ENCODE measurements around the gene RTL5. TPM values are rescaled to one million over a fixed set of nuclear protein-coding genes. Genes with fewer than 3 reads are reported as not detected.

Gene RTL5
- total and polyA plus RNA-seq, 2 experiments from 2014 or later = 0.31 to 0.94 TPM

- TF ChIP-seq ZNF462 (CRISPR knock-in tag; IDR thresholded peaks at IDR 0.05) = no peak
- no peak for TF ChIP-seq NANOG (IDR thresholded peaks at IDR 0.05; ENCODE audit: borderline replicate concordance)
- no peak for TF ChIP-seq REST (IDR thresholded peaks at IDR 0.05; ENCODE audit: unreplicated experiment)
- TF ChIP-seq POLR2AphosphoS5 (IDR thresholded peaks at IDR 0.05; ENCODE audit: low read depth) = no peak
- TF ChIP-seq CTCF (conservative IDR thresholded peaks at IDR 0.05; ENCODE audit: low read depth in 2 of 2) = no peak
- no peak for TF ChIP-seq ZNF114 (CRISPR knock-in tag; IDR thresholded peaks at IDR 0.05)
- no peak for TF ChIP-seq CREB1 (CRISPR knock-in tag; IDR thresholded peaks at IDR 0.05; ENCODE audit: low read depth)
- TF ChIP-seq STAT1 (IDR thresholded peaks at IDR 0.05; ENCODE audit: unreplicated experiment) = no peak
- TF ChIP-seq EZH2phosphoT487 (IDR thresholded peaks at IDR 0.05; ENCODE audit: unreplicated experiment) = no peak
- no peak for TF ChIP-seq ETS1 (IDR thresholded peaks at IDR 0.05)
- TF ChIP-seq JUNB (IDR thresholded peaks at IDR 0.05; ENCODE audit: unreplicated experiment) = no peak
Measured at GRCh38 chrX:72128183-72128834, 3.4 kb downstream of the RTL5 start (continued).

All from GM23338 (cell line).